GM12873 (cell line): ENCODE data around the gene MRPL52.

Experiments
- TF ChIP-seq, protein P1 (sequence below): IDR thresholded peaks from 2 replicates; pipeline ENCODE4 v1.5.1; 2012; ENCODE audit warnings: low read depth, mild to moderate bottlenecking, moderate library complexity, low read length, control low read depth; ENCODE audit not compliant: insufficient read depth; ENCODE audit errors: missing control alignments

Gene MRPL52

DNA sequence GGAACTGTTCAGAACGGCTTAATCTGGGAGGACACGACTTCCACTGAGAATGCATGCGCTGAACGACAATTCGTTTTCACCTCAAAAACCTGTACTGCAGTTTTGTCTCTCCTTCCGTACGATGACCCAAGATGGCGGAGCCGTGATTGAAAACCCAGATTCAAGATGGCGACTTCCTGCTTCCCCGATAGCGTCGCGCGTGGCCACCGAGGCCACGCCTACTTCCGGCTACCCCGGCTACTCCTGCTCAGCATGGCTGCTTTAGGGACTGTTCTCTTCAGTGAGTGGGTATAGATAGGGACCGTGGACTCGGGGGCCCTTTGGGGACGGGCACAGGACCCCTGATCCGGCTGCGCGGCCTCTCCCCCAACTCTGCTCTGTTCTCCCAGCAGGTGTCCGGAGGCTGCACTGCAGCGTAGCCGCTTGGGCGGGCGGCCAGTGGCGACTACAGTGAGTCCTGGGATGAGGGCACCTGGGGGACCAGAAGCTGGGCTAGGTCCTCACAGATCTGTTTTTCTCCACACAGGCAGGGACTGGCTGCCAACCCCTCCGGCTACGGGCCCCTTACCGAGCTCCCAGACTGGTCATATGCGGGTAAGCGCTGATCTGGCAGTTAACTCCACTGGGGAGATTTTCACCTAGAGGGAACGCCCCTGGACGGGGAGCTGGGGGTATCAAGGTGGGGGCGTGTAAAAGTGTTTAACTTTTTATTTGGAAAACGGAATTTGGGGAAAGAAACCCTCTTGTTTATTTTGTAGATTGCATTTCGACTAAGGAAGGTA lies at the start of gene MRPL52:
Gene MRPL52, plus strand, starts transcription at position 227 of the 782 bp plus-strand sequence. Its CDS starts 26 bp downstream, at position 253.
- TF ChIP-seq, protein P1, sequence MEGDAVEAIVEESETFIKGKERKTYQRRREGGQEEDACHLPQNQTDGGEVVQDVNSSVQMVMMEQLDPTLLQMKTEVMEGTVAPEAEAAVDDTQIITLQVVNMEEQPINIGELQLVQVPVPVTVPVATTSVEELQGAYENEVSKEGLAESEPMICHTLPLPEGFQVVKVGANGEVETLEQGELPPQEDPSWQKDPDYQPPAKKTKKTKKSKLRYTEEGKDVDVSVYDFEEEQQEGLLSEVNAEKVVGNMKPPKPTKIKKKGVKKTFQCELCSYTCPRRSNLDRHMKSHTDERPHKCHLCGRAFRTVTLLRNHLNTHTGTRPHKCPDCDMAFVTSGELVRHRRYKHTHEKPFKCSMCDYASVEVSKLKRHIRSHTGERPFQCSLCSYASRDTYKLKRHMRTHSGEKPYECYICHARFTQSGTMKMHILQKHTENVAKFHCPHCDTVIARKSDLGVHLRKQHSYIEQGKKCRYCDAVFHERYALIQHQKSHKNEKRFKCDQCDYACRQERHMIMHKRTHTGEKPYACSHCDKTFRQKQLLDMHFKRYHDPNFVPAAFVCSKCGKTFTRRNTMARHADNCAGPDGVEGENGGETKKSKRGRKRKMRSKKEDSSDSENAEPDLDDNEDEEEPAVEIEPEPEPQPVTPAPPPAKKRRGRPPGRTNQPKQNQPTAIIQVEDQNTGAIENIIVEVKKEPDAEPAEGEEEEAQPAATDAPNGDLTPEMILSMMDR: no peak

DNA sequence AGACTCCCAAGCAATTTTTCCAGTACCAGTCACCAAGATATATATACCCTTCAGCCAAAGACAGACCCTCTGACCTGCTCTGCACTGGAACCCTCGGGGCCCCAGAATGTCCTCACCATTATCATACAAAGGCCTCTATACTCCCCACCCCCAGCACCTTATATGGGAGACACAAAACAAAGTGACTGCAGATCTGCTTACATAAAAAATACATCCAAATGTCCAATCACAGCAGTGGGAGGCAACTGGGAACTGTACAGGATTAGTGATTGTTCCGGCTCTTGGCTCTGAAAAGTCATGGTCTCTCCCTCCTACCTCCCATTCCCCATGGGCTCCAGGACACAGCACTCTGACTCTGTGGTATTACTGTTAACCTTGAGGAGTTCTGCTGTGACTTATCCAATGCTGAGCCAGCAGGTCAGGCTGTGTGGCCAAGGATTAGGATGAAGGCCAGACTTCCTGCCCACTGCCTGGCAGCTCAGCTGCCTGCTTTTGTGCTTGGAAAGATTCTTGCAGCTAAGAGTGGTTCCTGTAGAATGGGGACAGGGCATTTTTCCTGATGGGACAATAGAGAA lies 49.5 kb upstream of the MRPL52 start:
- TF ChIP-seq, protein P1: no peak

DNA sequence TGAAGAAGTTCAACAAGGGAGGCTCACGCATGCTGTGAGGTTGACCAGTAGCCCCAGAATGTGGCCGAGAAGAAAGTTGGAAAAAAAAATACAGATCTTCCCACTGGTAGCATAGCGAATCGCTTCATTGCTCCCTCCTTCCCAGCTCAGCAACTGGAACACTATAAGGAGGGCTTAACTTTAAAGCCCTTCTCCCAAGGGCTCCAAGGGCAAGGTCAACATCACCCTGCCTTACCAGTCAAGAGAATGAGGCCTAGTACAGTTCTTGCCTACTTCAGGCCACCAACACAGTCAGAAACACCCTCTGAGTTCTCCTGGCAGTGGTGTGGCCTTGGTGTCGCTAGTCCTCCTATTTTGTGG lies 48.8 kb upstream of the MRPL52 start:
- TF ChIP-seq, protein P1: no peak

DNA sequence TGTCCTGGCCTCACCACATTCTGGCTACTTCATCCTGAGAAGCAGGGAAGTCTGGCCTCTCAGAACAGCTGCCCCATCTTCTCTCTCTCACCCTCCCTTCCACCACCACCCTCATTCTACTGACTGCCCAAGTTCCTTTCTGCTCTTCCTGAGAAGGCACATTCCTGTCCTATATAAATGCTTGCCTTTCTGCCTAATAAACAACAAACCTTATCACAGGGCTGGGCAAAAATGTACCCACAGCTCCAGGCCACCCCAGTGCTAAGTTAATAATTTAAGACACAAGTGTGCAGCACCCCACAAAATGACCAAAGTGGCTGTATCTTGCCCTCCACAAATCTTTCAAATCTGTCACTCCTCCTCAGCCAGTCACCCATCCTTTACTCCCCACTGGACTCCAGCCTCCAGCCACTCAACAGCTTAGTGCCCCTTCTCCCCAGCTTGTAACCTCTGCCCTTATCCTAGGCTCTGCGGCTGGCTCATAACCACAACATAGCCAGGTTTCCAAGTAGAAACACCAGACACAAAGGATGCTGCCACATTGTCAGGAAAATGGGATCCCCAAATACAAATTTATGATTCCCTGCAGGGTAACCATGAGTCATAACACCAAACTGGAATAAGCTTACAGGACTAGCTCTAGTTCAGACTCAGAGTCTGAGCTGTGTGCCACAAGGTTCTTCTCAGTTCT lies 48.2 kb upstream of the MRPL52 start:
- TF ChIP-seq, protein P1: no peak

DNA sequence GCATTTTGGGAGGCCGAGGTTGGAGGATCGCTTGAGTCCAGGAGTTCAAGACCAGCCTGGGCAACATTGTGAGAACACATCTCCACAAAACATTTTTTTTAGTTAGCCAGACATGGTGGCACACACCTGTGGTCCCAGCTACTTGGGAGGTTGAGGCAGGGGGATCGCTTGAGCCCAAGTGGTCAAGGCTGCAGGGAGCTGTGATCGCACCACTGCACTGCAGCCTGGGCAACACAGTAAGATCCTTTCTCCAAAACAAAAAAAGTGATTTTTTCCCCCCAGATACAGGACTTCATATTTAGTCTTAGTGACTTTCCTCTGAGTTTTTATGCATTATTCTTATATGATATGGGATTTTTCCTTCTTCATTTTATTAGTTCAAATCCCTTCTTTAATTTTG lies 43.0 kb upstream of the MRPL52 start:
- TF ChIP-seq, protein P1: no peak

DNA sequence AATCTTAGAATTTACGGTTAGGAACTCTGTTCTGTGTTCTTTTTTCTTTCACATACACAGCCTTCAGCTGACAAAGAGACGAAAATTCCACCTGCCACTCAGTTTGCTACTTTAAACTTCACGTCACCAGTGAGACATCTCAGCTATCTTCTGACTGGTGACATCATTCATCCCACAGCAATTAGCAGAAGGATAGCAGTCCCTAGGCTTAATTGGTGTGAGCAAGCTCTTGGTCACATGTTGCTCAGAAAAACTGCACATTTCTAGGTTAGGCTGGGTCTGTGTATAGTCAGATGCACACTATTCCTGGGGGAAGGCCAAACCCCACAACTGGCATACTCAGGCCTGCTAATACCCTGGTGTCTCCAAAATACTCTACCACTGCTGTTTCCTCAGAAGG lies 38.4 kb upstream of the MRPL52 start:
- TF ChIP-seq, protein P1: no peak

DNA sequence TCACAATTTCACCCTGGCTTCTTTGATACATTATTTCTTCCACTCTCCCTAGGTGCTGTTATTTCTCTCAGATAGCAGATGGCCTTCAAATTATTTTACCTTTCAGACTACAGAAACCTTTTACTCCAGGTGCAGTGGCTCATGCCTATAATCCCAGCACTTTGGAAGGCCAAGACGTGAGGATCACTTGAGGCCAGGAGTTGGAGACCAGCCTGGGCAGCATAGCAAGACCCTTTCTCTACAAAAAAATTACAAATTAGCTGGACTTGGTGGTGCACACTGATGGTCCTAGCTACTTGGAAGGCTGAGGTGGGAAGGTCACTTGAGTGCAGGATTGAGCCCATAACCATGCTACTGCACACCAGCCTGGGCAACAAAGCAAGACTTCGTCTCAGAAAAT lies 37.5 kb upstream of the MRPL52 start:
- TF ChIP-seq, protein P1: no peak
